ENCODE data around the gene RELA. TPM values are rescaled to one million over a fixed set of nuclear protein-coding genes. Genes with fewer than 3 reads are reported as not detected.
A peak's percentile ranks its signal among the peaks of the same experiment; 100 is the strongest.

The RELA gene
- total RNA-seq, 1 experiment from 2014 or later: 35.1 TPM

DNA sequence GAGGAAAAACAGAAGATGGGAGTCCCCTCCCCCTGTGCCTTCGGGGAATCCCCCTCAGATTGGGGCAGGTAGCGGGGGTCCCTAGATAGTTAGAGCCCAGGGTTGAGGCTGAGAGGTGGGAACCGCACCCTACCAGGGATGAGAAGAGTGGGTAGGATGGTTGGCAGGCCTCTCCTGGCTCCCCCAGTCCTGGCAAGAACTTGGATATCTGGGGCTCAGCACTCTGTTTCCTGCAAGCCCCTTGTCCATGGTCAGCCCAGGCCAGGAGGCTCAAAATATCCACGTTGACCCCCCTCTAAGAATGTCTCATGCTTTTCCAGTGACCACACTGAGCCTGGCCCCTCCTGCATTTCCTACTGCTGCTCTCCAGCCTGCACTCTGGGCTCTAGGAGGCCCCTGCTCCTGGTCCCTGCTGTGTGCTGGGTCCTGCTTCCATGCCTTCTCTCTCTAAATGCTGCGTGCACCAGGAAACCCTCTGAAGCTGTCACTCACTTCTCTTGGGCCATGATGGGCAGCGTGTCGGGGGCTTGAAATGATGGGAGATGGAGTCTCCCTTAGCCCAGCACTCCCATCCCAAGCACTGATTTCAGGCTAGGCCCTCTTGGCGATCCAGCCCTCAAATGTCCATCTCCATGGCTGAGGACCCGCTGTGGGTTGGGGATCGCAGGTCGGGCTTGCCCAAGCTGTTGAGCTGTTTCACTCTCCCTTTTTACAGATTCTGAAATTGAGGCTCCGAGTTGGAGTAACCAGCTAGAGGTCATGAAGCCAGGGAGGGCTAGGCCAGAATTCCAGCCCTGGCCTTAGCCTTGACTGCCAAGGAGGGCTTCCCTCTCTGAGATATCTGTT, 50.7 kb downstream of the RELA start:
- no peaks in the 10 kb centered on the region for H3K9me3 Mint-ChIP-seq
- ChIA-PET POLR2A (interaction anchor here (0.9 kb wide), 1 partner anchor 51 kb away, joined by 3 read pairs; no protein-coding TSS in a partner anchor), CTCF (interaction anchor here (1.2 to 16.2 kb wide), 3 partner anchors 21 to 71 kb away, joined by 3 to 311 read pairs (median 3); partner anchors contain the start of gene KCNK7)
- DNase-seq (ENCODE audit: low spot score) (no peak), ATAC-seq (no peak)
- H3K27ac Mint-ChIP-seq: peak overlapping the region; percentile 93; the same call in 1 of the 2 replicates
- peak overlapping the region; percentile 91 for H3K4me3 Mint-ChIP-seq
- peaks cover 30% of the 10 kb centered on the region for H3K4me1 Mint-ChIP-seq
- TF ChIP-seq ZNF263 (CRISPR knock-in tag; IDR thresholded peaks at IDR 0.05; ENCODE audit: low read depth) (no peak), KAT7 (CRISPR knock-in tag; IDR thresholded peaks at IDR 0.05; ENCODE audit: borderline replicate concordance) (no peak), ZNF671 (CRISPR knock-in tag; IDR thresholded peaks at IDR 0.05) (no peak), RELA (CRISPR knock-in tag; IDR thresholded peaks at IDR 0.05; ENCODE audit: borderline replicate concordance) (no peak), EMX1 (CRISPR knock-in tag; IDR thresholded peaks at IDR 0.05) (no peak), ZBTB43 (CRISPR knock-in tag; IDR thresholded peaks at IDR 0.05) (no peak)
- peaks cover 9% of the 10 kb centered on the region for H3K36me3 Mint-ChIP-seq
- H3K27me3 Mint-ChIP-seq (ENCODE audit: low read depth): no peaks in the 10 kb centered on the region; the same call in none of the 2 replicates

GRCh38 chr11:65611028-65611757, 51.5 kb downstream of the RELA start:
- CTCF ChIA-PET: interaction anchor here (0.6 to 16.2 kb wide), 3 partner anchors 14 to 70 kb away, joined by 4 to 311 read pairs (median 5); partner anchors contain the start of gene KCNK7
- Mint-ChIP-seq H3K4me1 (peaks cover 28% of the 10 kb centered on the region), H3K4me3 (no peak overlapping the region)

GRCh38 chr11:65610404-65610803, 52.3 kb downstream of the RELA start:
- Mint-ChIP-seq H3K4me3 (no peak overlapping the region), H3K27me3 (ENCODE audit: low read depth) (no peaks in the 10 kb centered on the region; the same call in none of the 2 replicates), H3K36me3 (peaks cover 6% of the 10 kb centered on the region), H3K27ac (peak overlapping the region; percentile 57; the same call in 1 of the 2 replicates), H3K9me3 (no peaks in the 10 kb centered on the region), H3K4me1 (peaks cover 29% of the 10 kb centered on the region)
- ChIA-PET POLR2A (no interaction called here), CTCF (interaction anchor here (0.6 to 16.2 kb wide), 3 partner anchors 15 to 70 kb away, joined by 4 to 311 read pairs (median 5); partner anchors contain the start of gene KCNK7)
- DNase-seq (ENCODE audit: low spot score) (no peak), ATAC-seq (no peak)
- TF ChIP-seq, protein P1, sequence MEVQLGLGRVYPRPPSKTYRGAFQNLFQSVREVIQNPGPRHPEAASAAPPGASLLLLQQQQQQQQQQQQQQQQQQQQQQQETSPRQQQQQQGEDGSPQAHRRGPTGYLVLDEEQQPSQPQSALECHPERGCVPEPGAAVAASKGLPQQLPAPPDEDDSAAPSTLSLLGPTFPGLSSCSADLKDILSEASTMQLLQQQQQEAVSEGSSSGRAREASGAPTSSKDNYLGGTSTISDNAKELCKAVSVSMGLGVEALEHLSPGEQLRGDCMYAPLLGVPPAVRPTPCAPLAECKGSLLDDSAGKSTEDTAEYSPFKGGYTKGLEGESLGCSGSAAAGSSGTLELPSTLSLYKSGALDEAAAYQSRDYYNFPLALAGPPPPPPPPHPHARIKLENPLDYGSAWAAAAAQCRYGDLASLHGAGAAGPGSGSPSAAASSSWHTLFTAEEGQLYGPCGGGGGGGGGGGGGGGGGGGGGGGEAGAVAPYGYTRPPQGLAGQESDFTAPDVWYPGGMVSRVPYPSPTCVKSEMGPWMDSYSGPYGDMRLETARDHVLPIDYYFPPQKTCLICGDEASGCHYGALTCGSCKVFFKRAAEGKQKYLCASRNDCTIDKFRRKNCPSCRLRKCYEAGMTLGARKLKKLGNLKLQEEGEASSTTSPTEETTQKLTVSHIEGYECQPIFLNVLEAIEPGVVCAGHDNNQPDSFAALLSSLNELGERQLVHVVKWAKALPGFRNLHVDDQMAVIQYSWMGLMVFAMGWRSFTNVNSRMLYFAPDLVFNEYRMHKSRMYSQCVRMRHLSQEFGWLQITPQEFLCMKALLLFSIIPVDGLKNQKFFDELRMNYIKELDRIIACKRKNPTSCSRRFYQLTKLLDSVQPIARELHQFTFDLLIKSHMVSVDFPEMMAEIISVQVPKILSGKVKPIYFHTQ (CRISPR knock-in tag; IDR thresholded peaks at IDR 0.05): no peak
- TF ChIP-seq MXD4 (CRISPR knock-in tag; IDR thresholded peaks at IDR 0.05; ENCODE audit: borderline replicate concordance): no peak
- TF ChIP-seq, protein P2, sequence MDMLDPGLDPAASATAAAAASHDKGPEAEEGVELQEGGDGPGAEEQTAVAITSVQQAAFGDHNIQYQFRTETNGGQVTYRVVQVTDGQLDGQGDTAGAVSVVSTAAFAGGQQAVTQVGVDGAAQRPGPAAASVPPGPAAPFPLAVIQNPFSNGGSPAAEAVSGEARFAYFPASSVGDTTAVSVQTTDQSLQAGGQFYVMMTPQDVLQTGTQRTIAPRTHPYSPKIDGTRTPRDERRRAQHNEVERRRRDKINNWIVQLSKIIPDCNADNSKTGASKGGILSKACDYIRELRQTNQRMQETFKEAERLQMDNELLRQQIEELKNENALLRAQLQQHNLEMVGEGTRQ (CRISPR knock-in tag; IDR thresholded peaks at IDR 0.05): no peak
- TF ChIP-seq SMAD3 (CRISPR knock-in tag; IDR thresholded peaks at IDR 0.05; ENCODE audit: borderline replicate concordance): no peak
- TF ChIP-seq ATF3 (CRISPR knock-in tag; conservative IDR thresholded peaks at IDR 0.05): no peak
- TF ChIP-seq ZNF232 (CRISPR knock-in tag; IDR thresholded peaks at IDR 0.05): no peak
- TF ChIP-seq RORB (CRISPR knock-in tag; IDR thresholded peaks at IDR 0.05): no peak
- no peak for TF ChIP-seq ZNF138 (CRISPR knock-in tag; conservative IDR thresholded peaks at IDR 0.05)
- TF ChIP-seq JUN (CRISPR knock-in tag; IDR thresholded peaks at IDR 0.05): no peak
- no peak for TF ChIP-seq E2F1 (CRISPR knock-in tag; IDR thresholded peaks at IDR 0.05)
- no peak for TF ChIP-seq SMAD4 (CRISPR knock-in tag; IDR thresholded peaks at IDR 0.05)
- no peak for TF ChIP-seq NFYB (CRISPR knock-in tag; conservative IDR thresholded peaks at IDR 0.05; ENCODE audit: low read depth)
- TF ChIP-seq CBFB (CRISPR knock-in tag; IDR thresholded peaks at IDR 0.05; ENCODE audit: low read depth): no peak

More at GRCh38 chr11:65611028-65611757, 51.5 kb downstream of the RELA start:
- TF ChIP-seq ZNF263 (CRISPR knock-in tag; IDR thresholded peaks at IDR 0.05; ENCODE audit: low read depth) (peak; percentile 80; the same call in 1 of the 2 replicates), RORB (CRISPR knock-in tag; IDR thresholded peaks at IDR 0.05) (no peak), ZNF317 (CRISPR knock-in tag; IDR thresholded peaks at IDR 0.05; ENCODE audit: borderline replicate concordance, low read depth) (no peak)
- TF ChIP-seq, protein P3, sequence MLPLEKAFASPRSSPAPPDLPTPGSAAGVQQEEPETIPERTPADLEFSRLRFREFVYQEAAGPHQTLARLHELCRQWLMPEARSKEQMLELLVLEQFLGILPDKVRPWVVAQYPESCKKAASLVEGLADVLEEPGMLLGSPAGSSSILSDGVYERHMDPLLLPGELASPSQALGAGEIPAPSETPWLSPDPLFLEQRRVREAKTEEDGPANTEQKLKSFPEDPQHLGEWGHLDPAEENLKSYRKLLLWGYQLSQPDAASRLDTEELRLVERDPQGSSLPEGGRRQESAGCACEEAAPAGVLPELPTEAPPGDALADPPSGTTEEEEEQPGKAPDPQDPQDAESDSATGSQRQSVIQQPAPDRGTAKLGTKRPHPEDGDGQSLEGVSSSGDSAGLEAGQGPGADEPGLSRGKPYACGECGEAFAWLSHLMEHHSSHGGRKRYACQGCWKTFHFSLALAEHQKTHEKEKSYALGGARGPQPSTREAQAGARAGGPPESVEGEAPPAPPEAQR (CRISPR knock-in tag; IDR thresholded peaks at IDR 0.05): no peak
- ATAC-seq: no peak
- no peak for DNase-seq (ENCODE audit: low spot score)
- Mint-ChIP-seq H3K9me3 (no peaks in the 10 kb centered on the region), H3K27me3 (ENCODE audit: low read depth) (no peaks in the 10 kb centered on the region; the same call in none of the 2 replicates), H3K27ac (no peak overlapping the region; the same call in 1 of the 2 replicates), H3K36me3 (peaks cover 3% of the 10 kb centered on the region)
- POLR2A ChIA-PET: interaction anchor here (0.9 kb wide), 1 partner anchor 52 kb away, joined by 3 read pairs; no protein-coding TSS in a partner anchor

Data from WTC11 (cell line).